T-helper 1 cell treated with Interleukin-12 subunit alpha and Interleukin-12 subunit beta and Interleukin-4 antibody, amounts not matched to agents 30 μg/mL and 1 μg/mL, for 36 hours (primary cell): ENCODE data around the gene FOXE3.
"Not testable (repeated sequence)": the region's sequence is repeated elsewhere in the genome, so short reads cannot be mapped to it uniquely, and the experiment has no call there.

Experiments used
- H3K27ac Mint-ChIP-seq: one replicate; pipeline ENCODE4 v1.8.0; 2021; ENCODE audit warnings: mild to moderate bottlenecking, mixed read lengths
- H3K27me3 Mint-ChIP-seq: one replicate; pipeline ENCODE4 v1.8.0; 2021; ENCODE audit warnings: low read depth, mixed read lengths
- H3K36me3 Mint-ChIP-seq: one replicate; pipeline ENCODE4 v1.8.0; 2021; ENCODE audit warnings: low read depth, mixed read lengths
- H3K4me1 Mint-ChIP-seq: one replicate; pipeline ENCODE4 v1.8.0; 2021; ENCODE audit warnings: low read depth, mixed read lengths
- H3K4me3 Mint-ChIP-seq: one replicate; pipeline ENCODE4 v1.8.0; 2021; ENCODE audit warnings: mild to moderate bottlenecking, moderate library complexity, mixed read lengths
- H3K9me3 Mint-ChIP-seq: one replicate; pipeline ENCODE4 v1.8.0; 2021; ENCODE audit warnings: mixed read lengths

The FOXE3 gene

DNA sequence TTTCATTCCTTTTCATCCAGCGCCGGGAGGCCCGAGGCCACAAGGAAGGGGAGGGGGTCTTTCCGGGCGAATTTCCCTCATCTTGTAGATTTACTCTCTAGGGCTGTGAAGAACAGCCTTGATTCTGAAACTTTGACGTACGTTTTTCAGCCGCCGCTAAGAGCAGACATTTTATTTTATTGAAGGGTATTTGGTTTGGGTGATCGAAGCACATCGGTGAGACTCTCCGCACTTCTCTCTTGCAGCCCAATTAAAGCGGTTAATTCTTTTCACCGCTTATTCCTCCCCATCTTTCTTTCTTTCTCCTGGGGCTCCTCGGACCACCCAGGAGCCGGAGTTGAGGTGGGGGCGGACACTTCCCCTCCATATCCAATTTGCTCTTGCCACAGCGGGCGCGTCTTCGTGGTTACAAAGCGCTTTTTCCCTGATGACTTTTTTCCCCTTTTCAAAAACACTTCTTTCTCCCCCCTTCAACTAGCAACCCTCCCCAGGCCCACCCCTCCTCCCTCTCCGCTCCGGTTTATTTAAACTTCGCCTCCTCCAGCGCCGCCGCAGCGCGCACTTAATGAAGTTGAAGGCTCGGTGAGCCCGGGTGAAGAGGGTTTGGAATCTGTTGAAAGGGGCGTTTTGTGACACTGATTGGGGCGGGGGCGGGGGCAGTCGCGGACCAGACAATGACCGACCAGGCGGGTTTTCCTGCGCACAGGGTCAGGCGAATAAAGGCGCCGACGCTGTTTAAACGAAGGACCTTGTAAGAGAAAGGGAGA, 27.6 kb downstream of the FOXE3 start:
- Mint-ChIP-seq H3K27ac (peak overlapping the region; percentile 66), H3K9me3 (no peaks in the 10 kb centered on the region), H3K27me3 (no peaks in the 10 kb centered on the region), H3K36me3 (peaks cover 6% of the 10 kb centered on the region), H3K4me3 (peak overlapping the region; percentile 70), H3K4me1 (peaks cover 13% of the 10 kb centered on the region)

DNA sequence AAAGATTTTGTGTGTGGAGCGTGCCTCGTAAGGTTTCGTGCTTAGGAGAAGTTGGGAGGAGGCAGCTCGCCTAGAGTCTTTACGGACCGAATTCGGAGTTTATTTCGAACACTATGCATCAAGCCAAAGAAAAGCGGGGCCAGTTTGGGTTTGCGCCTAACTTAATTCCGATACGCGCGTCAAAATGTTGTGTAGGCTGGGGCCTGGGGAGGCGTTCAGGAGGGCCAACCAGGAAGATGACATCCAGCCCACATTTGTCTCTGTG, 28.1 kb downstream of the FOXE3 start:
- H3K27me3 Mint-ChIP-seq: no peaks in the 10 kb centered on the region
- H3K27ac Mint-ChIP-seq: peak overlapping the region; percentile 66
- H3K4me3 Mint-ChIP-seq: peak overlapping the region; percentile 70
- H3K9me3 Mint-ChIP-seq: no peaks in the 10 kb centered on the region
- H3K4me1 Mint-ChIP-seq: peaks cover 13% of the 10 kb centered on the region
- H3K36me3 Mint-ChIP-seq: peaks cover 6% of the 10 kb centered on the region

- Mint-ChIP-seq H3K27me3 (no peaks in the 10 kb centered on the region), H3K27ac (peak overlapping the region; percentile 66), H3K36me3 (peaks cover 6% of the 10 kb centered on the region), H3K4me1 (peaks cover 13% of the 10 kb centered on the region), H3K4me3 (peak overlapping the region; percentile 70), H3K9me3 (no peaks in the 10 kb centered on the region)
Measured at GRCh38 chr1:47444562-47445465, 28.7 kb downstream of the FOXE3 start.

GRCh38 chr1:47445823-47446550, 29.9 kb downstream of the FOXE3 start:
- H3K4me3 Mint-ChIP-seq: peak overlapping the region; percentile 14
- H3K27me3 Mint-ChIP-seq: peaks cover 10% of the 10 kb centered on the region
- peak overlapping the region; percentile 49 for H3K27ac Mint-ChIP-seq
- H3K36me3 Mint-ChIP-seq: peaks cover 6% of the 10 kb centered on the region
- H3K9me3 Mint-ChIP-seq: no peaks in the 10 kb centered on the region
- H3K4me1 Mint-ChIP-seq: peaks cover 13% of the 10 kb centered on the region

GRCh38 chr1:47448462-47449222, 32.6 kb downstream of the FOXE3 start:
- Mint-ChIP-seq H3K4me3 (no peak overlapping the region), H3K4me1 (peaks cover 13% of the 10 kb centered on the region), H3K9me3 (no peaks in the 10 kb centered on the region), H3K36me3 (peaks cover 4% of the 10 kb centered on the region), H3K27me3 (peaks cover 26% of the 10 kb centered on the region), H3K27ac (no peak overlapping the region)

- H3K36me3 Mint-ChIP-seq: no peaks in the 10 kb centered on the region
- H3K9me3 Mint-ChIP-seq: no peaks in the 10 kb centered on the region
- H3K27ac Mint-ChIP-seq: no peak overlapping the region
- peaks cover 4% of the 10 kb centered on the region for H3K4me1 Mint-ChIP-seq
- no peak overlapping the region for H3K4me3 Mint-ChIP-seq
- peaks cover 27% of the 10 kb centered on the region for H3K27me3 Mint-ChIP-seq
Measured at GRCh38 chr1:47449822-47450552, 33.9 kb downstream of the FOXE3 start.

DNA sequence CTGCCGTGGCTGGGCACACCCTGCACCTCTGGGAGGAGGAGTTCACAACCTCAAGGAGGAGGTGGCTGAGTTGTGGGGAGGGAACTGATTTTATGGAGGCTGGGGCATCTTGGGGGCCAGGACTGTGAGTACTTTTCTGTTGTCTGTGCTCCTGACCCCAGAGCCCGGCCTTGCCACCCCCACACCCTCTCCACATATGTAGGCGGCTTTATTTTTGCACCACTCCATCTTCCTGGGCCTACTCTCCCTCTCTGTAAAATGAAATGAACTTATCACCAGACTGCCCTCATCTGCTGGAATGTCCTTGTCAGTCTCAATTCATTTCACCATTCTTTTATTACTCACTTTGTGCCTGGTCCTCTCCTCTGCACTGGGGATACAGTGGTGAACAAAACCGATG, 34.5 kb downstream of the FOXE3 start:
- Mint-ChIP-seq H3K36me3 (no peaks in the 10 kb centered on the region), H3K4me3 (no peak overlapping the region), H3K4me1 (no peaks in the 10 kb centered on the region), H3K27ac (no peak overlapping the region), H3K27me3 (peaks cover 32% of the 10 kb centered on the region), H3K9me3 (no peaks in the 10 kb centered on the region)

DNA sequence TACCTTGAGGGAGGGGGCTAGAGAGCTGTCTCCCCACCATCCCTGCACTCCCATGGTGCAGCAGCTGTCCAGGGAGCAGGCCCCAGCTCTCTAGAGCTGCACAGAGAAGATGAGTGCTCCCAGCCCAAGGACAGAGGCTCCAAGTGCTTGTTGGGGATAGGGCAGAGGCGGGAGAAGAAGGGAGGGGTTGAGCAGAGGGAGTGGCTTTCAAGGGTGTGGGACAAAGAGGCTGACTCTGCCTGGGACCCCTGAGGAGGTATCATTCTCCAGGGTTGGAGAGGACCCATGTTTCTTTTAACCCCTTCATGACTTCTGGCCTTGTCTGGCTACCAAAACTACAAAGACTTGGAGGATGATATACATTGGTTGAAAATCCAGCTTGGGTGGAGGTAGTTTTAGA, 36.3 kb downstream of the FOXE3 start:
- Mint-ChIP-seq H3K4me3 (no peak overlapping the region), H3K27ac (no peak overlapping the region), H3K36me3 (no peaks in the 10 kb centered on the region), H3K4me1 (no peaks in the 10 kb centered on the region), H3K9me3 (no peaks in the 10 kb centered on the region), H3K27me3 (peaks cover 32% of the 10 kb centered on the region)

GRCh38 chr1:47453910-47454309, 37.8 kb downstream of the FOXE3 start:
- H3K27ac Mint-ChIP-seq, H3K36me3 Mint-ChIP-seq, H3K4me1 Mint-ChIP-seq, H3K9me3 Mint-ChIP-seq, H3K4me3 Mint-ChIP-seq: not testable (repeated sequence)
- peaks cover 34% of the 10 kb centered on the region for H3K27me3 Mint-ChIP-seq

- no peaks in the 10 kb centered on the region for H3K4me1 Mint-ChIP-seq
- H3K36me3 Mint-ChIP-seq: no peaks in the 10 kb centered on the region
- no peak overlapping the region for H3K4me3 Mint-ChIP-seq
- peaks cover 42% of the 10 kb centered on the region for H3K27me3 Mint-ChIP-seq
- no peaks in the 10 kb centered on the region for H3K9me3 Mint-ChIP-seq
- H3K27ac Mint-ChIP-seq: no peak overlapping the region
Measured at GRCh38 chr1:47456250-47456649, 40.2 kb downstream of the FOXE3 start.

- H3K27me3 Mint-ChIP-seq: peaks cover 42% of the 10 kb centered on the region
- not testable (repeated sequence) for H3K4me1 Mint-ChIP-seq, H3K27ac Mint-ChIP-seq, H3K4me3 Mint-ChIP-seq, H3K36me3 Mint-ChIP-seq, H3K9me3 Mint-ChIP-seq
Measured at GRCh38 chr1:47457547-47457946, 41.5 kb downstream of the FOXE3 start.

DNA sequence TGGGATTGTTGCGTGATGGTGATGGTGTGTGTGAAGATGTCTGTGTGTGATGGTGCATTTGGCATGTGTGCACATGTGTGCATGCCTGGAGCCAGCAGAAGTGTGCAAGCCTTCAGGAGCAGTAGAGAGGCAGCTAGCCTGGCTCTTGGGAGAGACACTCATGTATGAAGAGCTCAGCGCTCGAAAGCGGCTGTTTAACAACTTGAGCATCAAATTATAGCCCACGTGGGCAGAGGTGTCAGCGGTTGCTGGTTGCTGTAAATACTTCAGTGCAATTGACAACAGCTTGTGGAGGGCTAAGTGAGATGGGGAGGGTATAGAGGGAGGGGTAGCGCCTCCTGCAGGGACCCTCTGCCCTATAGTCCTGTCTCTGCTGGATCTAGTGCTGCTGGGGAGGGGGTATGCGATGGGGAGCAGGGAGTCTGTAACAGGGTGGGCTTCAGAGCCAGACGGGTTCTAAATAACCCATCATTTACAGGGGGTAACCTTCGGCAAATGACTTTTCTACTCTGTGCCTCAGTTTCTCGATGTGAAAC, 43.2 kb downstream of the FOXE3 start:
- no peaks in the 10 kb centered on the region for H3K4me1 Mint-ChIP-seq
- no peak overlapping the region for H3K27ac Mint-ChIP-seq
- H3K27me3 Mint-ChIP-seq: peaks cover 51% of the 10 kb centered on the region
- no peaks in the 10 kb centered on the region for H3K36me3 Mint-ChIP-seq
- H3K9me3 Mint-ChIP-seq: no peaks in the 10 kb centered on the region
- no peak overlapping the region for H3K4me3 Mint-ChIP-seq

GRCh38 chr1:47460040-47460439, 44.0 kb downstream of the FOXE3 start:
- Mint-ChIP-seq H3K9me3 (no peaks in the 10 kb centered on the region), H3K27ac (no peak overlapping the region), H3K36me3 (no peaks in the 10 kb centered on the region), H3K27me3 (peaks cover 49% of the 10 kb centered on the region), H3K4me3 (no peak overlapping the region), H3K4me1 (no peaks in the 10 kb centered on the region)
